GM12865 (cell line): ENCODE results near the gene DAPK1.
A peak's percentile ranks its signal among the peaks of the same experiment; 100 is the strongest.
"Not testable (repeated sequence)": the region's sequence is repeated elsewhere in the genome, so short reads cannot be mapped to it uniquely, and the experiment has no call there.

Experiments used
- DNase-seq: peaks from one replicate; pipeline ENCODE4 v3.0.0; 2010; ENCODE audit warnings: low read depth
- H3K4me3 ChIP-seq: 2 replicates; pipeline ENCODE4 v1.5.1; 2011; ENCODE audit warnings: mild to moderate bottlenecking, low read depth, low read length, control low read depth
- CTCF ChIP-seq: IDR thresholded peaks from 2 replicates; pipeline ENCODE4 v1.5.1; 2011; ENCODE audit warnings: low read length, control low read depth, low read depth, inconsistent platforms; ENCODE audit not compliant: insufficient read depth; ENCODE audit errors: missing control alignments

DAPK1 gene

GRCh38 chr9:87497080-87497603 lies 525 bp upstream of the DAPK1 start:
- TF ChIP-seq CTCF, result no peak
- H3K4me3 ChIP-seq, result peak overlapping the region; percentile 60
- no peak for DNase-seq

GRCh38 chr9:87498046-87498810 lies 561 bp downstream of the DAPK1 start:
- peak; percentile 45 for DNase-seq
- no peak for TF ChIP-seq CTCF
- H3K4me3 ChIP-seq, result peak overlapping the region; percentile 60

- H3K4me3 ChIP-seq, result peak overlapping the region; percentile 60
Measured at GRCh38 chr9:87498811-87499360, 1.2 kb downstream of the DAPK1 start.

GRCh38 chr9:87499424-87500017 lies 1.9 kb downstream of the DAPK1 start:
- DNase-seq, result peak; percentile 69

More at GRCh38 chr9:87498811-87499360, 1.2 kb downstream of the DAPK1 start:
- DNase-seq, result no peak
- TF ChIP-seq CTCF, result no peak

GRCh38 chr9:87500491-87501270 lies 3.0 kb downstream of the DAPK1 start:
- peak overlapping the region; percentile 60 for H3K4me3 ChIP-seq
- TF ChIP-seq CTCF, result no peak
- DNase-seq, result peak; percentile 61

More at GRCh38 chr9:87499424-87500017, 1.9 kb downstream of the DAPK1 start:
- H3K4me3 ChIP-seq, result peak overlapping the region; percentile 60
- no peak for TF ChIP-seq CTCF

GRCh38 chr9:87501271-87501656 lies 3.6 kb downstream of the DAPK1 start:
- not testable (repeated sequence) for H3K4me3 ChIP-seq, DNase-seq

GRCh38 chr9:87501806-87502205 lies 4.1 kb downstream of the DAPK1 start:
- no peak overlapping the region for H3K4me3 ChIP-seq
- no peak for TF ChIP-seq CTCF
- DNase-seq, result no peak
